GM10248 (cell line): ENCODE data around the gene ROGDI.

Experiments
- CTCF ChIA-PET: fragments of 300-600 bp; sonication (Branson Sonifier 250); formaldehyde crosslinking; extraction: SDS; loops from one replicate; lab custom pipeline; 2021; ENCODE audit warnings: antibody characterized with exemption; lab: Yijun Ruan, JAX
- POLR2A ChIA-PET: fragments of 350-650 bp; sonication (Branson Sonifier 250); formaldehyde crosslinking; extraction: SDS; loops from one replicate; lab custom pipeline; 2020; ENCODE audit warnings: antibody characterized with exemption; lab: Yijun Ruan, JAX
- DNase-seq: peaks from one replicate; pipeline ENCODE4 v3.0.0; 2012; ENCODE audit errors: extremely low spot score
- CTCF ChIP-seq: IDR thresholded peaks from 2 replicates; pipeline ENCODE4 v1.5.1; 2012; ENCODE audit warnings: mild to moderate bottlenecking, low read depth; ENCODE audit errors: extremely low read depth, missing control alignments, control extremely low read depth

Gene ROGDI

GRCh38 chr16:4801962-4802658, at the start of gene ROGDI:
Gene ROGDI (minus strand): TSS chr16:4802633. CDS start chr16:4802571, 62 bp downstream.
- POLR2A ChIA-PET, result interaction anchor here (1.3 kb wide), 1 partner anchor 30 kb away, joined by 3 read pairs; no protein-coding TSS in a partner anchor
- CTCF ChIA-PET, result interaction anchor here (1.0 to 1.8 kb wide), 4 partner anchors 10 to 295 kb away, joined by 3 to 4 read pairs (median 4); no protein-coding TSS in a partner anchor
- DNase-seq, result peak; percentile 85
- no peak for TF ChIP-seq CTCF

GRCh38 chr16:4850211-4850610, 47.8 kb upstream of the ROGDI start:
- DNase-seq, result no peak
- ChIA-PET CTCF (no interaction called here), POLR2A (no interaction called here)
- TF ChIP-seq CTCF, result no peak

GRCh38 chr16:4847774-4848587, 45.5 kb upstream of the ROGDI start:
- CTCF ChIA-PET, result no interaction called here
- peak; percentile 36 for DNase-seq
- POLR2A ChIA-PET, result interaction anchor here (1.0 kb wide), 1 partner anchor 9 kb away, joined by 4 read pairs; no protein-coding TSS in a partner anchor
- TF ChIP-seq CTCF, result no peak

- CTCF ChIA-PET, result interaction anchor here (1.8 kb wide), 1 partner anchor 11 kb away, joined by 5 read pairs; no protein-coding TSS in a partner anchor
- DNase-seq, result peak; percentile 99
- POLR2A ChIA-PET, result interaction anchor here (1.0 to 1.3 kb wide), 2 partner anchors 8 to 12 kb away, joined by 3 to 4 read pairs; no protein-coding TSS in a partner anchor
- TF ChIP-seq CTCF, result no peak
Measured at GRCh38 chr16:4846901-4847773, 44.7 kb upstream of the ROGDI start, which contains the start of the genes GLYR1 and UBN1. Gene GLYR1 (minus strand): TSS chr16:4847288. CDS start chr16:4847265, 23 bp downstream. Gene UBN1 (plus strand): TSS chr16:4847481. CDS start chr16:4852918, 5,437 bp downstream.

- TF ChIP-seq CTCF, result no peak
- ChIA-PET POLR2A (interaction anchor here (1.3 kb wide), 1 partner anchor 11 kb away, joined by 3 read pairs; no protein-coding TSS in a partner anchor), CTCF (interaction anchor here (1.8 kb wide), 1 partner anchor 10 kb away, joined by 5 read pairs; no protein-coding TSS in a partner anchor)
- DNase-seq, result peak; percentile 38
Measured at GRCh38 chr16:4846503-4846900, 44.1 kb upstream of the ROGDI start.

GRCh38 chr16:4840984-4841383, 38.6 kb upstream of the ROGDI start:
- POLR2A ChIA-PET, result no interaction called here
- CTCF ChIA-PET, result interaction anchor here (1.7 kb wide), 1 partner anchor 27 kb away, joined by 3 read pairs; no protein-coding TSS in a partner anchor
- DNase-seq, result no peak
- no peak for TF ChIP-seq CTCF
